HFFc6 (cell line): Measurements from ENCODE around the gene CCL25. TPM values are rescaled to one million over a fixed set of nuclear protein-coding genes. Genes with fewer than 3 reads are reported as not detected.

Experiments
- DNase-seq: peaks from one replicate; pipeline ENCODE4 v3.0.0-alpha.2; 2018
- H3K27ac Mint-ChIP-seq: 2 replicates; pipeline ENCODE4 v1.8.0; 2020; ENCODE audit warnings: mild to moderate bottlenecking, mixed read lengths
- H3K27me3 Mint-ChIP-seq: 2 replicates; pipeline ENCODE4 v1.8.0; 2021; ENCODE audit warnings: mild to moderate bottlenecking, moderate library complexity, mixed read lengths; ENCODE audit not compliant: insufficient read depth
- H3K36me3 Mint-ChIP-seq: 2 replicates; pipeline ENCODE4 v1.8.0; 2021; ENCODE audit warnings: low read depth, mixed read lengths
- H3K4me1 Mint-ChIP-seq: 2 replicates; pipeline ENCODE4 v1.8.0; 2020; ENCODE audit warnings: low read depth, mixed read lengths
- H3K4me3 Mint-ChIP-seq: 2 replicates; pipeline ENCODE4 v1.8.0; 2020; ENCODE audit warnings: mild to moderate bottlenecking, moderate library complexity, mixed read lengths
- H3K9me3 Mint-ChIP-seq: 2 replicates; pipeline ENCODE4 v1.8.0; 2020; ENCODE audit warnings: mild to moderate bottlenecking, mixed read lengths
- long read RNA-seq: library from polyadenylated mRNA; unstranded; transcript quantifications from one replicate; pipeline ENCODE4 v2.0.0, GENCODE V29; 2019
- total RNA-seq, 6 experiments: library from RNA; stranded (reverse); fragmentation: NEBNext Ultra II Directional; extraction: Animal tissue kit (Norgen Biotek cat#: 25700); gene quantifications; 2 replicates in 1 of 6; 3 replicates in 5 of 6; pipeline ENCODE4 v1.2.3, GENCODE V29; 2021
- TF ChIP-seq, protein P1 (sequence below): fragments of 200-600 bp; sonication (generic); IDR thresholded peaks from 2 replicates; pipeline ENCODE4 v1.5.0; 2021; ENCODE audit warnings: antibody characterized with exemption, mild to moderate bottlenecking

CCL25 gene, protein sequence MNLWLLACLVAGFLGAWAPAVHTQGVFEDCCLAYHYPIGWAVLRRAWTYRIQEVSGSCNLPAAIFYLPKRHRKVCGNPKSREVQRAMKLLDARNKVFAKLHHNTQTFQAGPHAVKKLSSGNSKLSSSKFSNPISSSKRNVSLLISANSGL
- total RNA-seq: not detected
- long read RNA-seq: 0 reads

DNA sequence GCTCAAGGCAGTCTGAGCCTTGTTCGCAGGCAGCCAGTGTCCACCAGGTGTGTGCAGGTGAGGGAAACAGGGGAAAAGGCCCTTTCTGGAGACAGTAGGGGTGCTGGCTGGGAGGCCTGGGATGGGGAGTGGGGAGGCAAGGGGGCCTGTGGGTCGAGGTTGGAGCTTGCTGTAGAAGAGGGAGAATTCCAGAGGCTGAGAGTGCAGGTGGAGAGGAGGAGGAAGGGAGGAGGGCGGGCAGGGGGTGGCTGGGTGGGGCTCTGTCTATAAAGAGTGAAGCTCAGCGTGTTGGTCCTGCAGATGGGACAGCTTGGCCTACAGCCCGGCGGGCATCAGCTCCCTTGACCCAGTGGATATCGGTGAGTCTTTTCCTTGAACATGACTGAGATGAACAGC lies at the start of gene CCL25:
Gene CCL25 (plus strand): TSS at position 297 of the 396 bp plus-strand sequence. CDS start 290 bp downstream, outside the sequence.
- Mint-ChIP-seq H3K9me3 (no peaks in the 10 kb centered on the region), H3K27me3 (peaks cover 10% of the 10 kb centered on the region), H3K27ac (no peak within 1 kb of the TSS), H3K4me3 (no peak within 1 kb of the TSS), H3K4me1 (no peaks in the 10 kb centered on the region), H3K36me3 (no peaks in the 10 kb centered on the region)
- TF ChIP-seq, protein P1, sequence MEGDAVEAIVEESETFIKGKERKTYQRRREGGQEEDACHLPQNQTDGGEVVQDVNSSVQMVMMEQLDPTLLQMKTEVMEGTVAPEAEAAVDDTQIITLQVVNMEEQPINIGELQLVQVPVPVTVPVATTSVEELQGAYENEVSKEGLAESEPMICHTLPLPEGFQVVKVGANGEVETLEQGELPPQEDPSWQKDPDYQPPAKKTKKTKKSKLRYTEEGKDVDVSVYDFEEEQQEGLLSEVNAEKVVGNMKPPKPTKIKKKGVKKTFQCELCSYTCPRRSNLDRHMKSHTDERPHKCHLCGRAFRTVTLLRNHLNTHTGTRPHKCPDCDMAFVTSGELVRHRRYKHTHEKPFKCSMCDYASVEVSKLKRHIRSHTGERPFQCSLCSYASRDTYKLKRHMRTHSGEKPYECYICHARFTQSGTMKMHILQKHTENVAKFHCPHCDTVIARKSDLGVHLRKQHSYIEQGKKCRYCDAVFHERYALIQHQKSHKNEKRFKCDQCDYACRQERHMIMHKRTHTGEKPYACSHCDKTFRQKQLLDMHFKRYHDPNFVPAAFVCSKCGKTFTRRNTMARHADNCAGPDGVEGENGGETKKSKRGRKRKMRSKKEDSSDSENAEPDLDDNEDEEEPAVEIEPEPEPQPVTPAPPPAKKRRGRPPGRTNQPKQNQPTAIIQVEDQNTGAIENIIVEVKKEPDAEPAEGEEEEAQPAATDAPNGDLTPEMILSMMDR: no peak
- no peak for DNase-seq

DNA sequence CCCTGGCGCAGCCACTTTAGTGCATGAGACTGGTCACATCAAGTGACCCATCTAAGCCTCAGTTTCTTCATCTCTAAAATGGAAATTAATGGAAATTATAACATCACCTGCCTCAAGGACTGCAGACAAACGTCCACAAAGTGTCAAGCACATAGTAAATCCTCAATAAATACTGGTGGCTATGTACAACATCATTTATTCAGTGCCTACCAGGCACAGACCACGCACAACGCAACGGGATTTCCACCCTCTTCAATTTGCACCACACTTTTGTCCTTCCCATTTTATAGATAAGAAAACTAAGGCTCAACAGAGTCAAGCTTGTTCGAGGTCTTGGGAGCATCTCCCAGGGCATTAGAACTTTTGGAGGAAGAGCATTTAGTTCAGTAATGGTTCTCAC lies 48.6 kb upstream of the CCL25 start:
- peak overlapping the region; percentile 96 for H3K4me3 Mint-ChIP-seq

DNA sequence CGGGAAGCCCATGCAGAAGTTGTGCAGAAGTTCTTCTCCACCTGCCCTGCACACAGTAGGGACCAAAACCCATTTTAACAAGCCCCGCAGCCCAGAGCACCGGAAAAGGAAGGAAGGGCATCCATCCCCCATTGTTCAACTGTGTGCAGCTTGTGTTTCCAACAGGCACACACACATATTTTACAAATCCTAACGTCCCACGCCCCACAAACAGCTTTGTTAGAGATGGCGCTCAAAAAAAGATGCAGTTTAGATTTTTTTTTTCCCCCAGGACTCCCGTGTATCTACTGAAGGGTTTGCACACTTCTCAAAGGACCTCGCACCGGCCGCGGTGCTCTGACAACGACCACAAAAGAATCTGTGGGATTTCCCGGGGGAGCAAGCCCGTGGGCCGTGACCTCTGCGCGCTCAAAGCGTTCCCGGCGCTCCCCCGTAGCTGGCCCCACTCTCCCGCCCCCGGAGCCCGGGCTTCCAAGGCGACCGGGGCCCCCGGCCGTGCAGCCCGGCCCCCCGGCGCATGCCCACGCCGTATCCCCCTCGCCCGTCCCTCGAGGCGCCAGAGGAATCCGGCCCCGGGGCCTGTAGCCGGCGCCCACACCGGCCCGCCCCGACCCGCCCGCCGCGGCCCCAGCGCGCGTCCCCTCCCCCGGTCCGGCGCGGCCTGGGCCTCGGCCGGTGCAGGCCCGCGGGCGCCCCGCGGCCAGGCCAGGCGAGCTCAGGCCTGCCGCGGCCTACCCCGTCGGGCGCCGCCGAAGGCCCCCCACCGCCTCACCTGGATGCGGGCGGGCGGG lies 47.6 kb upstream of the CCL25 start:
- TF ChIP-seq, protein P1: no peak
- Mint-ChIP-seq H3K27ac (peak overlapping the region; percentile 79), H3K4me3 (peak overlapping the region; percentile 96), H3K9me3 (no peaks in the 10 kb centered on the region), H3K4me1 (peaks cover 36% of the 10 kb centered on the region), H3K36me3 (peaks cover 9% of the 10 kb centered on the region; the same call in 1 of the 2 replicates), H3K27me3 (peaks cover 1% of the 10 kb centered on the region; the same call in 1 of the 2 replicates)
- peak; percentile 8 for DNase-seq

More for the DNA sequence above, 48.6 kb upstream of the CCL25 start:
- no peaks in the 10 kb centered on the region for H3K9me3 Mint-ChIP-seq
- TF ChIP-seq, protein P1: no peak
- peak overlapping the region; percentile 79 for H3K27ac Mint-ChIP-seq
- peaks cover 9% of the 10 kb centered on the region; the same call in 1 of the 2 replicates for H3K36me3 Mint-ChIP-seq
- H3K4me1 Mint-ChIP-seq: peaks cover 36% of the 10 kb centered on the region
- no peak for DNase-seq
- peaks cover 1% of the 10 kb centered on the region; the same call in 1 of the 2 replicates for H3K27me3 Mint-ChIP-seq

DNA sequence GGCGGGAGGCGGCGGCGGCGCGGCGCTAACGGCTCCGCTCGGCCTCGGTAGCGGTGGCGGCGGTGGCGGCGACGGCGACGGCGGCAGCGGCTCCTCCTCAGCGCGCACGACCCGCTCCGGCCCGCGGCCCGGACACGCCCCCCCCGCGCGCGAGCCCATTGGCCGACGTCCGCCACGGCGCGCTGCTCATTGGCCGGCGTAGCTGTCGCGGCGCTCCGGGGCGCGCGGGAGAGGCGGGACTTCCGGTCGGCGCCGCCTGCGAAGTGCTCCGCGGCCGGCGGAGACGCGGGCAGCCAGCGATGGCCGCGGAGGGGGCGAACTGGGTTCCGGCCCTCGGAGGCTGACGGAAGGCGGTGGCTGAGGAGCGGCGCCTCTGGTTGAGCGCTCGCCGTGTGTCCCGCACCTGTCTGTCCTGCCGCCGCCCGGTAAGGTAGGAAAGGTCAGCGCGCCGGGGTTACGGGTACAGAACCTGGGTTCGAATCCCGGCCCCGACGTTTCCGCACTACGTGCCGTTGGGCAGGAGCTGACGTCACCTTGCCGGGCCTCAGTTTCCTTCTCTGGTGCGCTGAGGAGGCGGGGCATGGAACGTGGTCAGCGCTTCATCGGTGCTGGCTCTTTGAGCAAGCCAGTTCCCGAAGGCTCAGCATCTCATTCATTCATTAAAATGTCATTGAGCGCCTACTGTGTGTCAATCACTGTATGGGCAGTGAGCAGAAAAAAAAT lies 46.9 kb upstream of the CCL25 start, which contains the start of gene ELAVL1:
Gene ELAVL1 (minus strand): TSS at position 108 of the 723 bp plus-strand sequence. CDS start 13,826 bp downstream, outside the sequence.
- TF ChIP-seq, protein P1: no peak
- Mint-ChIP-seq H3K4me1 (peaks cover 36% of the 10 kb centered on the region), H3K4me3 (peak within 1 kb of the TSS; percentile 96), H3K9me3 (no peaks in the 10 kb centered on the region), H3K36me3 (peaks cover 9% of the 10 kb centered on the region; the same call in 1 of the 2 replicates), H3K27me3 (peaks cover 1% of the 10 kb centered on the region; the same call in 1 of the 2 replicates), H3K27ac (peak within 1 kb of the TSS; percentile 79)
- DNase-seq: peak; percentile 83

DNA sequence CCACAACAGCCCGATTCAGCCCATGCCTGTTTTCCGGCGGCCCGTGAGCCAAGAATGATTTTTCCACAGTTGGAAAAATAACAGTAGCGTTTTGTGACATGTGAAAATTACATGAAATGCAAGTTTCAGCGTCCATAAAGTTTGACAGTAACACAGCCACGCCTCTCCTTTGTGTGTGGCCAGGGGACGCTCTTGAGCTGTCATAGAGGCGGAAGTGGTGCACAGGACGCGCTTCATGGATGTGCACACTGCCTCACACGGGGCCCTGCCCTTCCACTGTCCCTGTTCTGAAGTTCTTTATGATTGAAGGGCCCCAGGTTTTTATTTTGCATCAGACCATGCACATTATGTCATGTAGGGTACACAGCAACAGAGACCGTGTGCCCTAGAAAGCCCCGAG lies 34.8 kb upstream of the CCL25 start:
- no peaks in the 10 kb centered on the region for H3K4me1 Mint-ChIP-seq
- peaks cover 5% of the 10 kb centered on the region for H3K36me3 Mint-ChIP-seq
- no peak overlapping the region for H3K27ac Mint-ChIP-seq
- no peaks in the 10 kb centered on the region for H3K9me3 Mint-ChIP-seq
- H3K27me3 Mint-ChIP-seq: peaks cover 4% of the 10 kb centered on the region
- TF ChIP-seq, protein P1: no peak
- no peak for DNase-seq
- H3K4me3 Mint-ChIP-seq: no peak overlapping the region
